GM19043 (cell line): ENCODE results near the gene POMT1.
"Not testable (repeated sequence)": the region's sequence is repeated elsewhere in the genome, so short reads cannot be mapped to it uniquely, and the experiment has no call there.

ENCODE experiments used
- ATAC-seq: cut with Tn5 transposase; IDR thresholded peaks from one replicate; pipeline ENCODE4 v1.9.1; 2021; ENCODE audit warnings: low read depth; ENCODE audit not compliant: unreplicated experiment

Gene POMT1

DNA sequence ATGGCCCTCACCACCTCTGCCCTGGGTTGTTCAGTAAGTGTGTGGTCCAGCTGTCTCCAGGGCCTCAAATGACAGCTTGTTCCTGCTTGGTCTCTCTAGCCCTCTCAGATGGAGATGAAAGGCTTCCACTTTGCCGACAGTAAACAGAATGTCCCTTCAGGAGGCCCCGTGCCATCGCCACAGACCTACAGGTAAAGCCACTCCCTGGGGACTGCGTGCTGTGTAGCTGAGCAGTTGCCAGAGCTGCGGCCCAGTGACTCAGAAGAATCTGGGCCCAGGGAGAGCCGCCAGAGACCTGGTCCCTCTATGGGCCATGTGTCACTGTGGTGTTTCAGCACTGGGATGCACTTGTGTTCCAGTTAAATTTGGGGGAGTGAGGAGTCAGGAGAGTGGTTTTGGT, 10.6 kb upstream of the POMT1 start:
- ATAC-seq, result no peak

DNA sequence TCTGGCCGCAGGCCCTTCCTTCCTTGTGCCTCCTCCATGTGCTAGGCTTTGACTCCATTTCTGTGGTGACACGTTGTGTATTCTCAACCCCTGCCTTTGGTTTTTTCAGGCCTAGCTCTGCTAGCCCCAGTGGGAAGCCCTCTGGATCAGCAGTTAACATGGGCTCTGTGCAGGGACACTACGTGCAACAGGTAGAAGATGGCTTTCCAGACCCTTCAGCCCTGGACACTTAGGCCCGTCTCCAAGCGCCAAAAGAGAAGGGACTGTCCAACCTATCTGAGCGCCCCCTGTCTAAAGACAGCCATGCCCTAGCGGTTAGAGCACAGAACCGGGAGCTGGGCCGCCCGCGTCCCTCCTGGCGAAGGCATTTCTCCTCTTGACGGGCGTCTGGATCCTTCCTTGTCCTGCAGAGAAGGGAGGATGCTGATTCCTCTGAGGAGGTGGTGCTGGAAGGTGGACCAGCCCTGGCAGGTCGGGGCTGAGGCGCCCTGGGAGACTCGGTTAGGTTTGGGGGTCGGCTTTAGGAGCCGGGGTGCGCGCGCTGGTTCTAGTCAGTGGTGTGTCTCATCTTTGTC, 8.3 kb upstream of the POMT1 start:
- no peak for ATAC-seq

DNA sequence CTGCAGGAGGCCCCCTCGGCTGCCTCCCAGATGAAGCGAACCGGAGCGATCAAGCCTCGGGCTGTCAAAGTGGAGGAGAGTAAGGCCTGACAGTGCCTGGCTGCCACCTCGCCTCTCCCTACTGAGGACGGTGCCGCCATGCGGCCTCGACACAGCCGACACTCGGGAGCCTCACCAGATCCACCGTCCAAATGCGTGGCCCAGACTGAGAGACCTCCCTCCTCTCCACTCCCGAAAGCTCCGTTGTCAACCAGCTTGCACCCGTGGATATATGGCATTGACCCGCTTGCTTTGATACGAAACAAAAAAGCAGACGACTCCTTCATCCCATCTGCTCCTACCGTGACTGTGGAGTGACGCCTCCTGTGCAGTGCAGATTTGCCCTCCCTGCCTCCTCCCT, 6.9 kb upstream of the POMT1 start:
- ATAC-seq, result no peak

DNA sequence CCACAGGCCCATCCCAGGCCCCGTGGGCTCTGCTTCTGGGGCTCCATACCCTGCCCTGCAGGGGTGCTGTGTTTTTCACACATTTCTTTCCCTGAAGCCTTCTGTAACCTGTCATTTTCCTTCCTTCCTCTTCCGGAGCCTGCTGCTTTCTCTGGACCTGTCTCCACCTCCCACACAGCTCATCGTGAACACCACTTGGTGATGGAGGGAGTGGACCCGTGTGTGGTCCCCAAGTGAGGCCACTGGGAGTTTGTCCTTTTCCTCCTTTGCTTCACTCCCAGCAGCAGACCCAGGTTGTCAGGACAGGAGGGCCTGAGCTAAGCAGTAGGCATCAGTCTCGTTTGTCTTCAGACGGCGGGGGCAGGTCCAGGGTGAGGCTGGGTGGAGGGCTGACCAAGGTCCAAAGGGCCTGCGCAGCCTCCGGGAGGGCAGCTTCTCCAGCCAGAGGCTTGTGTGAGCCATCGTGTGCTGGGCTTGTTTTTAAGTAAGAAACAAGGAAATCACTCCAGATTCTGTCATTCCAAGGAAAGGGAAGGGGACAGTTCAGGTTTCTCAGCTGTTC, 5.8 kb upstream of the POMT1 start:
- no peak for ATAC-seq

DNA sequence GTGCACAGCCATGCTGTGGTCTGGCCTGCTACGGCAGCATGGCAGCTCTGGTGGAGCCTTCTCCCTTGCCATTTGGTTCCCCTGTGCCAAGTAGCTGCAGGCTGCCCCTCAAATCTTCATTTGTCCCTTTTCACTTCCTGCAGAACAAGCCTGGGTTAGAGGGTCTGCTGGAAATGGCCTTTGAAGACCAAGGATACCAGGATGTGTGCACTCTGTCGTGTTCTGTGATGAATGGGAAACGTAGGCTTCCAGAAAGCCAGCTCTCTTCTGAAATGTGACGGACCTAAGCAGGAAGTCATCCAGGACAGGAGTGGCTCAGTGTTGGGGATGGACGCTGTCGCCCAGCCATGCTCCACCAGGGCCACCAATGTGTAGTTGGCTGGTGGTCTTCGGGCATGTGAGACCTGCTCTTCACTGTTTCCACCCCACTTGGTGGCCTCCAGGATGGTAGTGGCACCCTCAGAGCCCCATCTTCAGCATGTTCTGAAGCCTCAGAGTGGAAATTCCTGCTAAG, 3.4 kb upstream of the POMT1 start:
- ATAC-seq, result no peak

DNA sequence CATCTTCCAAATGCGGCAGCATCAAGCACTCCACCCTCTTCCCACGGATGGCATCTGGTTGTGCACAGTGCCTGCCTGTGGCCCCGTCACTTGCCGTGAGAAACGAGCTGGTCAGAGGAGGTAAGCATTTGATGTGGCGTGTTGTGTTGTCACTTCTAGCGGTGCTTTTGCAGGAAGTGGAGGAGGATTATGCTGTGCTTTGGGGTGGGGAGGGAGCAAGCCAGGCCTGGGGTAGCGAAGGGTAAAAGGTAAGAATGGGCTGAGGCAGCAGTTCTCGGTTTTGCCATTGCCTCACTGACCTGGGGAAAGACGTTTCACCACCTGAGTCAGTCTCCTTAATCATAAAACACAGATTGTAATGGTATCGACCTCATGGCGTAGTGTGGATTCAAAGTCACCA, 2.3 kb upstream of the POMT1 start:
- ATAC-seq, result no peak

DNA sequence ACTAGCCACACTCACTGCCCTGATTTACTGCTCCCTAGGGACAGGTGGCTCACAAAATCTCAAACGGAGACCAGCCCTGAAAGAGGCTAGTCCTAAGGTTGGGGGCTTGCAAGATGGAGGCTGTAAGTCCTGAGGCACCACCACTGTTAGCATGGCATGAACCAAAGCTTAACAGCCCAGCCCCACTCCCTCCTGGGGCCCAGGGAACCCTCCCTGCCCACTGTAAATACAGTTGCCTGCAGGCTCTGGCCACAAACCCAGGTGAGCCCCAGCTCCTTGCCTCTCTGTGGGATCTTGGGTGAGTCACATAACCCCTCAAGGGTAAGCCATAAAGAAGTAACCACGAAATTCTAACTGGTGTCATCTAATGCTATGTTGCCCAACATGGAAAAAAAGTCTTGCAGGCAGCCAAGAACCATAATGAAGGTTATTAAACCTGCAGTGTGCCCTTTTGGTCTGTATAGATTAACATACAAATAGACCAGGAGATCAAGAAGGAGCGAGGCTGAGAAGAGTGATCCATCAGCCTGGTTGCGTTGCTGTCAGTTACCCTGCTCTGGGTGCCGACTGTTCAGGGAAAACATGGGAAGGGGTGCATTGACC, 1.7 kb upstream of the POMT1 start:
- no peak for ATAC-seq

DNA sequence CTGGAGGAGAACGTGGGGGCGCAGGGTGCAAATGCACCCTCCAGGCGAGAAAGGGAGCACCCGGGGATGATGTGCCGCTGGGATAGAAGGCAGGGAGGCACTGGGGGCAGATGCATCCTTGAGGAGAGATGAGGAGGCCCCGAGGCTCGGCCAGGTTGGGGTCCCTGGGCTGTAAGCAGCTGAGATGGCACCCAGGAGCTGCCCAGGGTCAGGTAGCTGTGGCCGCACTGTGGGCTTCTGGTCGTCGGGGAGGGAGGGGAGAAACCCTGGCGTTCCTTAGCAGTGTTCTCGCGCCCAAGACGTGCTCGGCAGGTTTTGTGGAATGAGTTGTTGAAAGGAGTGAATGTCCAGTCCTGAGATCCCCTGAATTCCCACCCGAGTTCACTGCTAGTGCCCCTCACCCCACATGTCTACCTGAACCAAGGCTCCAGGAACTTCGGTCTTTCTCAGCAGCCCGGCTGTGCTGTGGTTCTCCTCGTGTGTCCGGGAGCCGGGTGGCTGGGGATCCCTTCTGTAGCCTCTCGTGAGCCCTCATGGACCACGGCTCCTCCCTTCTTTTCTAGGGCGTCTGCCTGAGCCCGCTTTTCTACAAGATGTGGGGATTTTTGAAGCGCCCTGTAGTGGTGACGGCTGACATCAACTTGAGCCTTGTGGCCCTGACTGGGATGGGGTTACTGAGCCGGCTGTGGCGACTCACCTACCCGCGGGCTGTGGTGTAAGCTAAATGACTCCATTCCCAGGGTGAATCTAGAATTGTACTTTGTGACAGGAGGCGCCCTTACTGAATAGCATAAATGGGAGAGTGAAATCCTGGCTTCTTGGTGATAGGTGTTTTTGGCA, 1.1 kb downstream of the POMT1 start:
- ATAC-seq, result no peak

DNA sequence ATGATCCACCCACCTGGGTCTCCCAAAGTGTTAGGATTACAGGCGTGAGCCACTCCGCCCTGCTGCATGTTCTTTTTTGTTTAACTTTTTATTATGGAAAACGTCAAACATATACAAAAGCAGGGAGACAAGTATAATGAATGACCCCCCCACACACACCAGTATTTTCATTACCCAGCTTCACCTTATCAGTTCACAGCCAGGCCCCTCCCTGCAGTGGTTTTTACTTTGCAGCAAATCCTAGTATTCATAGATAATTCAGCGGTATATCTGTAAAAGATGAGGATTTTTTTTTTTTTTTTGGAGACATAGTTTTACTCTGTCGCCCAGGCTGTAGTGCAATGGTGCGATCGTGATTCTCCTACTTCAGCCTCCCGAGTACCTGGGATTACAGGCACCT, 2.3 kb downstream of the POMT1 start:
- no peak for ATAC-seq

DNA sequence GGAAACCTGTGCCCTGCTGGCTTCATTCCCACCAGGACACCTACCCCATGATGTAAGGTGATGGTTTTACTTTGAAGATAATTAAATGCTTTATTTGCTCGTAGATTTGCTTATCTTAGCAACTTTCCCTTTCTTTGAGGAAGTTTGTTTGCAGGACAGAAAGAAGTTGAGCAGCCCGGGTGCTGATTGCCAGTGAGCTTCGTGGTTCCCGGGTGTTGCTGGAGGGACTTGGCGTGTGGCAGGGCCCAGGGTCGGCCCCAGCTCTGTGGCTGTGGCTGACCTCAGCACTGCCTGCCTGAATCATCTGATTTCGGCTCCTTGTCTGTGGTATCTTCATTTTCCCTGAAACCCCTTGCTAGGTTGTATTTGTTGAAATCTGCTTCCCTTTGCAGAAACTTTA, 8.7 kb downstream of the POMT1 start:
- no peak for ATAC-seq

DNA sequence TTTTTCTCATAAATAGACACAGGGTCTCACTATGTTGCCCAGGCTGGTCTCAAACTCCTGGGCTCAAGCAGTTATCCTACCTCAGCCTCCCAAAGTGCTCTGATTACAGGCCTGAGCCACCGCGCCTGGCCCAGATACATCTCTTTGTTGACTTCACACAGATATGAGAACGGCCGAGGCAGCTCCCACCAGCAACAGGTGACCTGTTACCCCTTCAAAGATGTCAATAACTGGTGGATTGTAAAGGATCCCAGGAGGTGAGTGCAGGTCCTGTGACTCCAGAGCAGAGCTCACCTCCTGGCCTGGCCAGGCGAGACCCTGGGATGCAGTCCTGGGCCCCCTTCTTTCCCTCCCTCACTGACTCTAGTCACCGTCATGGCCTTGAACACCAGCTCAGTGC, 9.2 kb downstream of the POMT1 start:
- no peak for ATAC-seq

DNA sequence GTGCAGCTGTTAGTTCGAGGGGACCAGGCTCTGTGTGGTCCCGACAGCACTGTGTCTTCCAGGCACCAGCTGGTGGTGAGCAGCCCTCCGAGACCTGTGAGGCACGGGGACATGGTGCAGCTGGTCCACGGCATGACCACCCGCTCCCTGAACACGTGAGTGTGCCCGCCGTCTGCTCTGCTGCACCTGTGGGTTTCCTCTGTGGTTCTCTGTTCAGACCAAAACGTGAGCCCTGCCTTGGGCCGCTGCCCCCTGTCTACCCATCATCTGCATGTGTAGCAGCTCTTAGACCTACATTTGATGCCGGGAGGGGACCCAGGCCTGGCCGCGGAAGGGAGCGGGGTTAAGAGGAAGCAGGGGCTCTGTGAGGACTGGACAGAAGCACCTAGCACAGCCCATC, 10.5 kb downstream of the POMT1 start:
- ATAC-seq, result no peak

DNA sequence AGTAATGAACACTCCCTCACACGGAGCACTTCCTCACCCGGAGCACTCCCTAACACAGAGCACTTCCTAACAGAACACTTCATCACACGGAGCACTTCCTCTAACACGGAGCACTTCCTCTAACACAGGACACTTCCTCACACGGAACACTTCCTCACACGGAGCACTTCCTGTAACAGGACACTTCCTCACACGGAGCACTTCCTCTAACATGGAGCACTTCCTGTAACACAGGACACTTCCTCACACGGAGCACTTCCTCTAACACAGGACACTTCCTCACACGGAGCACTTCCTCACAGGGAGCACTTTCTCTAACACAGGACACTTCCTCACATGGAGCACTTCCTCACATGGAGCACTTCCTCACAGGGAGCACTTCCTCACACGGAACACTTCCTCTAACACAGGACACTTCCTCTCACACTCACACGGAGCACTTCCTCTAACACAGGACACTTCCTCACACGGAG, 12.9 kb downstream of the POMT1 start:
- ATAC-seq, result not testable (repeated sequence)

DNA sequence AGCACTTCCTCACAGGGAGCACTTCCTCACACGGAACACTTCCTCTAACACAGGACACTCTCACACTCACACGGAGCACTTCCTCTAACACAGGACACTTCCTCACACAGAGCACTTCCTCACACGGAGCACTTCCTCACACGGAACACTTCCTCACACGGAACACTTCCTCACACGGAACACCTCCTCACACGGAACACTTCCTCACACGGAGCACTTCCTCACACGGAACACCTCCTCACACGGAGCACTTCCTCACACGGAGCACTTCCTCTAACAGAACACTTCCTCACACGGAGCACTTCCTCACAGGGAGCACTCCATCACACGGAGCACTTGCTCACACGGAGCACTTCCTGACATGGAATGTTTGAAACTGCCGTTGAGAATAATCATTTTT, 13.4 kb downstream of the POMT1 start:
- ATAC-seq, result no peak

DNA sequence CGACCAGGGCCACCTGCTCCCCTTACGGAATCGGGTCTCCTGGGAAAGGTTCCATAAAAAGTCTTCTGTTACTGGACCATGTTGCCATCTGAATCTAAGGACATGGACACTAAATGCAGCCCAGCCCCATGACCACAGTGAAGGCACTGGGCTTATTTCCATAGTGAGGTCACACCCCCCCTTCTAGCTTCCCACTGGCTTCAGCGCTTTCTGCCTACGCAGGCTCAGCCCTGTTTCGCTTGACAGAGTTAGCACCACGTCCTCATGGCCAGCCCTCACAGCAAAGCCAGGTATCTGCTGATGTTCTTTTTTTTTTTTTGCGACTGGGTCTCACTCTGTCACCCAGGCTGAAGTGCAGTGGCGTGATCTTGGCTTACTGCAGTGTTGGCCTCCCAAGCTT, 14.2 kb downstream of the POMT1 start:
- ATAC-seq, result no peak

DNA sequence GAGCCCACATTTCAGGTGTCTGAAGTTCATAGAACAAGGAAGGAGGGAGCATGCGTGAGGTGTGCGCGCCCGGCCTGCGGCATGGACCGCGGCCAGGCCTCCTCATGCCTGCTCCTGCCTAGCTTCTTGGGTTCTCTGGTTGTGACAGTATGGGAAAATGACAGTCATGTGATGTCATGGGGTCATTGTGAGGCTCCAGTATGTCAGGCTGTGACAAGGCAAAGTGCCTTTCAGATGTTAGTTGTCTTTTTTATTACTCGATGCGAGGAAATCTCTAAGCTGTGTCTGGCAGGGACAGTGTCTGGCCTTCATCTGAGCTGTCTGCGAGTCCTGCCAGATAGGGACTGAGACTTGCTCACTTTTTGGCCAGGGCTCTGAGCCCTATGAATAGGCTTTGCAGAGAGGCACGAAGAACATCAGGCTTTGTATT, 15.1 kb downstream of the POMT1 start:
- ATAC-seq, result no peak

DNA sequence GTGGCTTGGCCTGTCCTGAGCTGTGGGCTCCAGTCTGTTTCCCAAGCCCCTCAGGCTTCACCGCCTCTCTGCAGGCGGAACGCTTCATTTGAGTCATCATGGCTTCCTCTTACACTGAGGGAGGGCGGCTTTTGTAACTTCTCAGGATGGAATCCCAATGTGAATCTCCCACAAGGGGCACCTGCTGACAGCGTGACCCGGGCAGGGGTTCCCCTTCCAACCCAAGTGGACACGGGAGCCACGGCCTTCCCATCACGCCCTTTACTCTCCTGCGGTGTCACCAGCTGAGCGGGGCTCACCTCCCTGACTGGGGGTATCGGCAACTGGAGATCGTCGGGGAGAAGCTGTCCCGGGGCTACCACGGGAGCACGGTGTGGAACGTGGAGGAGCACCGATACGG, 15.8 kb downstream of the POMT1 start:
- no peak for ATAC-seq

DNA sequence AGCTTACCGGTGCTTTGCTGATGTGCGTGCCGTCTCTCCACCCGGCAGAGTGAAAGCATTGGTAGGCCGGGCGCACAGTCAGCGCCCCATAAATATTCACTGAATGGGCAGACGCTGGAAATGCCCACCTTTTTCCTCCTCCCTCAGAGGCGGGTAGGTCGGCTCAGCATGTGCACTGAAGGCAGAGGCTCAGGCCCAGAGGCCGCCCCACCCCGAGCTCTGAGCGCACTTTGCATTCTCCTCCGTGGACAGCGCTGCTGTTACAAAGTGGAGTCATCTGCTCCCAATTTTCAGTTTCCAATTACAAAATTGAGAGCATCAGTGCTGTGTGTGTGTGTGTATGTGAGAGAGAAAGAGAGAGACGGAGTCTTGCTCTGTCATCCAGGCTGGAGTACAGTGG, 17.8 kb downstream of the POMT1 start:
- no peak for ATAC-seq

DNA sequence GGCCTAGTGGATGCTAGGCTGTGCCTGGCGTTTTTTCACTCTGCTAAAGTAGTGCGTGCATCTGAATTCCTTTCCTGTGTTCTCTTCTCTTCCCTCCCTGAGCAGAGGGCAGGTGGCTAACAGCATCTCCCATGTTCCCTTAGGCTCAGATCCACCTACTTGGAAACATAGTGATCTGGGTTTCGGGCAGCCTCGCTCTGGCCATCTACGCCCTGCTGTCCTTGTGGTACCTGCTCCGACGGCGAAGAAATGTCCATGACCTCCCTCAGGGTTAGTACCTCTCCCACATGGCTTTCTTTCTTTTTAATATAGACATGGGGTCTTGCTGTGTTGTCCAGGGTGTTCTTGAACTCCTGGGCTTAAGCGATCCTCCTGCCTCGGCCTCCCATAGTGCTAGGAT, 18.5 kb downstream of the POMT1 start:
- no peak for ATAC-seq

DNA sequence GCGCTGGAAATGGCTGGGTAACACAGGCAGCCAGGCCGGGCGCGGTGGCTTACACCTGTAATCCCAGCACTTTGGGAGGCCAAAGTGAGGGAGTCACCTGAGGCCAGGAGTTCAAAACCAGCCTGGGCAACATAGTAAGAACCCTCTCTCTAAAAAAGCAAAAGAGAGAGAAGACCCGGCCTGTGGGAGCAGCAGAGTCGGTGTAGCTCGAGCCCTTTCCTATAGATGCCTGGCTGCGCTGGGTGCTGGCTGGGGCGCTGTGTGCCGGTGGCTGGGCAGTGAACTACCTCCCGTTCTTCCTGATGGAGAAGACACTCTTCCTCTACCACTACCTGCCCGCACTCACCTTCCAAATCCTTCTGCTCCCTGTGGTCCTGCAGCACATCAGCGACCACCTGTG, 19.1 kb downstream of the POMT1 start:
- no peak for ATAC-seq
